BJ (cell line): ENCODE data around the gene PANK3. TPM values are rescaled to one million over a fixed set of nuclear protein-coding genes. Genes with fewer than 3 reads are reported as not detected.
"Not testable (repeated sequence)": the region's sequence is repeated elsewhere in the genome, so short reads cannot be mapped to it uniquely, and the experiment has no call there.

Experiments used
- CTCF ChIA-PET: fragments of 350-600 bp; formaldehyde crosslinking; extraction: SDS; loops from one replicate; lab custom pipeline; 2021; ENCODE audit warnings: antibody characterized with exemption, inconsistent platforms; lab: Yijun Ruan, JAX
- POLR2A ChIA-PET: fragments of 300-600 bp; sonication (Branson Sonifier 250); formaldehyde crosslinking; extraction: SDS; loops from one replicate; lab custom pipeline; 2021; ENCODE audit warnings: antibody characterized with exemption; lab: Charles Lee
- DNase-seq: peaks from one replicate; pipeline ENCODE4 v3.0.0-alpha.2; 2011; ENCODE audit warnings: low read depth
- H3K27me3 ChIP-seq: 2 replicates; pipeline ENCODE4 v1.6.0; 2011; ENCODE audit warnings: low read length; ENCODE audit not compliant: control insufficient read depth, insufficient read depth
- H3K36me3 ChIP-seq: 2 replicates; pipeline ENCODE4 v1.5.1; 2011; ENCODE audit warnings: low read length; ENCODE audit not compliant: control insufficient read depth, insufficient read depth
- H3K4me3 ChIP-seq: 2 replicates; pipeline ENCODE4 v1.5.1; 2011; ENCODE audit warnings: low read depth, mild to moderate bottlenecking, control low read depth, low read length
- CTCF ChIP-seq: IDR thresholded peaks from 2 replicates; pipeline ENCODE4 v1.5.1; 2011; ENCODE audit warnings: low read depth, mild to moderate bottlenecking, control low read depth, inconsistent platforms, low read length, moderate library complexity; ENCODE audit not compliant: insufficient read depth
- polyA plus RNA-seq: library from polyadenylated mRNA; depleted of rRNA; stranded (reverse); fragments of >200 nt; gene quantifications from 2 replicates; pipeline ENCODE4 v1.2.3, GENCODE V29; 2011

PANK3 gene
- polyA plus RNA-seq, 1 experiment, result 5.3 TPM

DNA sequence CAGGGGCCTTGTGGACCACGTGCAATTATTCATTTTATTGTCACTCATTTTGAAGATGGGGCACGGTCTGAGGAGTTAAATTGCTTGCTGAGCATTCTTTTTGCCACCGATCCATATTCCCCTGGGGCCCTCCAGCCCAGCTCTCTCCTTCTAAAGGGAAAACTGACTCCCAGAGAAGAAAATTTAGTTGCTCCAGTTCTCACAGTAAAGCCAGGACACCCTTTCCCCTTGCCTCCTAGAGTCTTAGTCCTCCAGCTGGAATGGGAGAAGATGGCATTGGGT lies 1.0 kb upstream of the PANK3 start:
- H3K27me3 ChIP-seq, result no peaks in the 10 kb centered on the region
- TF ChIP-seq CTCF, result no peak
- ChIA-PET CTCF (interaction anchor here (1.0 kb wide), 2 partner anchors 9 to 13 kb away, joined by 3 to 4 read pairs; no protein-coding TSS in a partner anchor), POLR2A (no interaction called here)
- peak overlapping the region; percentile 44 for H3K4me3 ChIP-seq
- no peak for DNase-seq
- no peaks in the 10 kb centered on the region for H3K36me3 ChIP-seq

DNA sequence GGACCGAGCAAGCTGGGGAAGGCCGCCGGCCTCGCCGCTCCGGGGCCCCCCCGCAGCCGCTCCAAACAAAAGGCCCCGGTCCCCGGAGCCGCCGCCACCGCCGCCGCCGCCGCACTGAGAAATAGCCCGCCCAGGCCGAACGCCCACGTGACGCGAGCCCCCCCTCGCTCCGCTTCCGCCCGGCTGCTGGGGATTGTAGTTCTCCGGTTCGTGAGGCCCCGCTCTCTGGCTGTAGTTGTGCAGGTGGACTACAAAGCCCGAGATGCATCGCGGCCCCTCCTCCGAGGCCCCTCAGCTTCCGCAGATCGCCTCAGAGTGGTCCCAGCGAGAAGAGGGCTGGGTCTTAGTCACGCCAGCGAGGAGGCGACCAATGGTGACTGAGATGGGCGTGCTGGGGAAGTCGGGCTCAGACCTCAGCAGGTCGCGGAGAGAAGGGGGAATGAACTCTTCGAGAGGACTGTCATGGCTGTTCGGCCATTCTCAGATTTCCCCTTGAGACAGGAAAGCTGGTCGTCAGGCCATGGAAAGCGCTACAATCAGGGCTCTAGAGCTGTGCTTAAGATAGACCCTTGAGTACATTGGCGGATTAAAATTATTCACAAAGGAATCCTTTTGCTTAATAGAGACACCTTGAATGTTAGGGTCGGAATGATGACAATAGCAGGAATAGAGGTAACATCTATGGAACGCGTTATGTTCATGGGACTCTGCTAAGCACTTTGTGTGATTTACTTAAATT lies 489 bp upstream of the PANK3 start:
- CTCF ChIA-PET, result interaction anchor here (0.9 to 1.0 kb wide), 3 partner anchors 9 to 12 kb away, joined by 3 to 4 read pairs (median 3); no protein-coding TSS in a partner anchor
- POLR2A ChIA-PET, result no interaction called here
- DNase-seq, result peak; percentile 97

DNA sequence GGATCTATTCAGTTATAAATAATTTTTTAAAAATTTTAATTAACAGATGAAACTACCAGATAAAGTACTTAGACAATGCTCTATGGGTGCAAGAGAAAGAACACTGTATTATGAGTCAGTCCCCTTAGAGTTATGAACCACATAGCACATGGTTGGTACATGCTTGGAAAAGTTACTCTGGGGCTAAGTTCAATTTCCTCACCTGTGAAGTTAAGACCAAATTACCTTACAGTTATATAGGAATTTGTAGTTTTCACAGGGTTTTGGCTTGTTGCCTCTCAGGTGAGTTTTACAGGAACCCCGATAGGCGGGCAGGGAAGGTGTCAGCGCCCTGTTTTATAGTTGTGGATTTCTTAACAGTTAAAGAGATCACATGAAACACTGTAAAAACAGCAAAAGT lies 1.2 kb downstream of the PANK3 start:
- Histone ChIP-seq H3K36me3 (no peaks in the 10 kb centered on the region), H3K4me3 (peak overlapping the region; percentile 95), H3K27me3 (no peaks in the 10 kb centered on the region)
- no peak for TF ChIP-seq CTCF
- CTCF ChIA-PET, result interaction anchor here (1.1 kb wide), 1 partner anchor 23 kb away, joined by 3 read pairs; no protein-coding TSS in a partner anchor
- POLR2A ChIA-PET, result no interaction called here
- no peak for DNase-seq

More for the DNA sequence above, 489 bp upstream of the PANK3 start:
- Histone ChIP-seq H3K27me3 (no peaks in the 10 kb centered on the region), H3K36me3 (no peaks in the 10 kb centered on the region), H3K4me3 (peak overlapping the region; percentile 95)
- no peak for TF ChIP-seq CTCF

DNA sequence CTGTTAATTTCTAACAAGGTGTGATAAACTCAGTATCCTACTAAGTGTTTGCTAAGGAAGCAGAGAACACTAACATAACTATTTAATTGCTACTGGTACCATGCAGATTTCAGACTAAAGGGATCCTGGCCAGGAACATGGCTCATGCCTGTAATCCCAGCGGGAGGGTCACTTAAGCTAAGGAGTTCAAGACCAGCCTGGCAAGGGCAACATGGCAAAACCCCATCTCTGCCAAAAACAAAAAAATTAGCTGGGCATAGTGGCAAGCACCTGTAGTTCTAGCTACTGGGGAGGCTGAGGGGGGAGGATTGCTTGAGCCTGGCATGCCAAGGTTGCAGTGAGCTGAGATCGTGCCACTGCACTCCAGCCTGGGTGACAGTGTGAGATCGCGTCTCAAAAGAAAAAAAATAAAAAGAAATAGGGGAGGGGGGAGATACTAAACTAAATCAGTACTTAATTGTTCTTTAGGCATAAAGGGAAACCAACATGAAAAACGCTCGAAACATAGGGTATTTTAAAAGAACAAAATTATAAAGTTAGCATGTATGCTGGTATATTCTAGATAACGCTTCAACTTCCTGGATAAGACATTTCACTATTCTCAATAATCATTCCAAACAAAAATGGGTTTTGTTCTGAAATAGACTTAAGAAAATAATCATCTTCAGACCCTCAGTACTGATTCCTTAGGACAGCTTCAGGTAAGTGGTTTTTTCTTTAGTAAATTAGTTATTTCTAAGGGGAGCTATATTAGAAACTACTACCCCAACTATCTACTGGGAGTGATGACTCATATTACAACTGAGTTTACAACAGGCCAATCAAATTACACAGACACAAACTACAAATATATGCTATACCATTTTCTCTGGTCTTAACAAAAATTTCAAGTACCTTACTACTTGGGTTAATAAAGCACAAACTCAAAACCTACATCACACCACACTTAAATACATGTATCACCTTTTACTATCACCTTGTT lies 3.5 kb downstream of the PANK3 start:
- ChIA-PET POLR2A (no interaction called here), CTCF (no interaction called here)
- no peak for DNase-seq
- no peak for TF ChIP-seq CTCF
- H3K36me3 ChIP-seq, result no peaks in the 10 kb centered on the region
- H3K27me3 ChIP-seq, result no peaks in the 10 kb centered on the region
- H3K4me3 ChIP-seq, result no peak overlapping the region

DNA sequence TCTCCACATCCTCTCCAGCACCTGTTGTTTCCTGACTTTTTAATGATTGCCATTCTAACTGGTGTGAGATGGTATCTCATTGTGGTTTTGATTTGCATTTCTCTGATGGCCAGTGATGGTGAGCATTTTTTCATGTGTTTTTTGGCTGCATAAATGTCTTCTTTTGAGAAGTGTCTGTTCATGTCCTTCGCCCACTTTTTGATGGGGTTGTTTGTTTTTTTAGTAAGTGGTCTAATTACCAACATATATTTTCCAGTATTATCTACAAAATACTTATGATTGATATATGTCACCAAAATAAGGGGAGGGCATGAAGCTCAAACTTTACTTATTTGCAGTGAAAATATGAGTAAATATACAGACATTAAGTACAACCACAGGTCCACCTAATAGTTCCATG lies 5.0 kb downstream of the PANK3 start:
- CTCF ChIA-PET, result interaction anchor here (0.6 to 1.3 kb wide), 2 partner anchors 17 to 21 kb away, joined by 3 to 4 read pairs; no protein-coding TSS in a partner anchor
- H3K4me3 ChIP-seq, H3K27me3 ChIP-seq, POLR2A ChIA-PET, DNase-seq, H3K36me3 ChIP-seq: not testable (repeated sequence)

GRCh38 chr5:168573663-168574062 lies 5.5 kb downstream of the PANK3 start:
- CTCF ChIA-PET, result interaction anchor here (1.3 kb wide), 1 partner anchor 20 kb away, joined by 4 read pairs; no protein-coding TSS in a partner anchor
- POLR2A ChIA-PET, result not testable (repeated sequence)

More at GRCh38 chr5:168573663-168574062, 5.5 kb downstream of the PANK3 start:
- H3K4me3 ChIP-seq, H3K27me3 ChIP-seq, H3K36me3 ChIP-seq, DNase-seq: not testable (repeated sequence)
